GM12878 (cell line): ENCODE measurements around the gene HOXB3. TPM values are rescaled to one million over a fixed set of nuclear protein-coding genes. Genes with fewer than 3 reads are reported as not detected.

Experiments used
- BCL3 ChIP-seq: IDR thresholded peaks from 2 replicates; pipeline ENCODE4 v1.6.1; 2011; ENCODE audit warnings: borderline replicate concordance, low read depth, mild to moderate bottlenecking, moderate library complexity, low read length; ENCODE audit not compliant: insufficient read depth, poor library complexity, severe bottlenecking
- E2F4 ChIP-seq: IDR thresholded peaks from 2 replicates; pipeline ENCODE4 v1.6.1; 2012; ENCODE audit warnings: low read depth, low read length, improper control_type of control experiment
- EGR1 ChIP-seq, 2 experiments: IDR thresholded peaks; 1 replicate in 1 of 2; 2 replicates in 1 of 2; pipeline ENCODE4 v1.6.1; 2011 to 2012; ENCODE audit warnings: low read depth in 2 of 2, low read length in 2 of 2, borderline replicate concordance in 1 of 2, mild to moderate bottlenecking in 1 of 2, moderate library complexity in 1 of 2
- FOXM1 ChIP-seq: IDR thresholded peaks from 2 replicates; pipeline ENCODE4 v1.6.1; 2012; ENCODE audit warnings: low read depth, mild to moderate bottlenecking, inconsistent platforms, low read length, moderate library complexity
- GABPA ChIP-seq: IDR thresholded peaks from 2 replicates; pipeline ENCODE4 v1.6.1; 2014; ENCODE audit warnings: antibody characterized with exemption, low read depth, mild to moderate bottlenecking, inconsistent platforms
- HSF1 ChIP-seq: fragments of 150-350 bp; IDR thresholded peaks from 2 replicates; pipeline ENCODE4 v1.6.1; 2014; ENCODE audit warnings: mild to moderate bottlenecking, low read depth, low read length
- IKZF1 ChIP-seq: fragments of 450-650 bp; conservative IDR thresholded peaks from 2 replicates; pipeline ENCODE4 v1.6.1; 2017; ENCODE audit warnings: antibody characterized with exemption, mild to moderate bottlenecking
- IRF4 ChIP-seq: IDR thresholded peaks from 2 replicates; pipeline ENCODE4 v1.6.1; 2011; ENCODE audit warnings: low read depth, low read length
- MEF2A ChIP-seq: IDR thresholded peaks from 2 replicates; pipeline ENCODE4 v1.6.1; 2011; ENCODE audit warnings: low read depth, mild to moderate bottlenecking, low read length, moderate library complexity; ENCODE audit not compliant: insufficient read depth
- MTA3 ChIP-seq: IDR thresholded peaks from 2 replicates; pipeline ENCODE4 v1.6.1; 2012; ENCODE audit warnings: low read length, inconsistent platforms, borderline replicate concordance
- MXI1 ChIP-seq: fragments of 150-350 bp; IDR thresholded peaks from 2 replicates; pipeline ENCODE4 v1.6.1; 2011; ENCODE audit warnings: low read depth, mild to moderate bottlenecking, inconsistent platforms, low read length, improper control_type of control experiment
- NFIC ChIP-seq: IDR thresholded peaks from 2 replicates; pipeline ENCODE4 v1.6.1; 2012; ENCODE audit warnings: low read depth, mild to moderate bottlenecking, inconsistent platforms, low read length, moderate library complexity
- NFXL1 ChIP-seq: fragments of 450-650 bp; IDR thresholded peaks from 2 replicates; pipeline ENCODE4 v1.6.1; 2017; ENCODE audit warnings: antibody characterized with exemption, mild to moderate bottlenecking, borderline replicate concordance
- PAX5 ChIP-seq: IDR thresholded peaks from 2 replicates; pipeline ENCODE4 v1.6.1; 2011; ENCODE audit warnings: low read depth, low read length, borderline replicate concordance
- PKNOX1 ChIP-seq: fragments of 450-650 bp; IDR thresholded peaks from 2 replicates; pipeline ENCODE4 v1.6.1; 2016; ENCODE audit warnings: mild to moderate bottlenecking
- POU2F2 ChIP-seq: IDR thresholded peaks from 3 replicates; pipeline ENCODE4 v1.6.1; 2011; ENCODE audit warnings: low read depth, mild to moderate bottlenecking, low read length, borderline replicate concordance
- RCOR1 ChIP-seq: conservative IDR thresholded peaks from 2 replicates; pipeline ENCODE4 v1.6.1; 2012; ENCODE audit warnings: low read depth, low read length, improper control_type of control experiment
- RELA ChIP-seq: fragments of 450-650 bp; IDR thresholded peaks from 2 replicates; pipeline ENCODE4 v1.8.0; 2014; ENCODE audit warnings: borderline replicate concordance; ENCODE audit not compliant: partially characterized antibody
- STAT1 ChIP-seq: fragments of 450-650 bp; conservative IDR thresholded peaks from 2 replicates; pipeline ENCODE4 v1.6.1; 2014; ENCODE audit warnings: antibody characterized with exemption, mild to moderate bottlenecking
- USF1 ChIP-seq: IDR thresholded peaks from 2 replicates; pipeline ENCODE4 v1.6.1; 2011; ENCODE audit warnings: borderline replicate concordance, low read depth, mild to moderate bottlenecking, moderate library complexity, mixed read lengths, low read length; ENCODE audit not compliant: insufficient read depth; ENCODE audit errors: extremely low read length
- YBX1 ChIP-seq: fragments of 450-650 bp; IDR thresholded peaks from 2 replicates; pipeline ENCODE4 v1.6.1; 2016; ENCODE audit warnings: antibody characterized with exemption
- YY1 ChIP-seq: IDR thresholded peaks from 2 replicates; pipeline ENCODE4 v1.6.1; 2011; ENCODE audit warnings: low read depth, mild to moderate bottlenecking, low read length
- ZBED1 ChIP-seq: IDR thresholded peaks from 2 replicates; pipeline ENCODE4 v1.6.1; 2016; ENCODE audit warnings: borderline replicate concordance
- polyA plus RNA-seq, 11 experiments: library from polyadenylated mRNA; depleted of rRNA in 4 of 11; unstranded in 6 of 11; stranded (reverse) in 5 of 11; fragments of >200 nt; fragmentation: Nextera tagmentation in 4 of 11; fragmentation: Illumina TruSeq in 1 of 11; extraction: Ambion mirVana in 4 of 11; extraction: Trizol in 1 of 11; gene quantifications; 1 replicate in 1 of 11; 2 replicates in 10 of 11; pipeline versions ENCODE4 v1.2.1 to v1.2.3, GENCODE V29; 2011 to 2016; ENCODE audit warnings: inconsistent platforms in 2 of 11, missing spikeins in 2 of 11, low read depth in 1 of 11
- total RNA-seq, 4 experiments: library from RNA; depleted of rRNA in 3 of 4; stranded (reverse); fragments of >200 nt in 3 of 4; fragmentation: Illumina TruSeq in 1 of 4; extraction: Trizol in 1 of 4; gene quantifications; 2 replicates each; pipeline versions ENCODE4 v1.2.1 to v1.2.3, GENCODE V29; 2013 to 2021
- TF ChIP-seq, protein P1 (sequence below): IDR thresholded peaks from 2 replicates; pipeline ENCODE4 v1.6.1; 2011; ENCODE audit warnings: mild to moderate bottlenecking, low read depth, low read length, moderate library complexity; ENCODE audit not compliant: insufficient replicate concordance

The HOXB3 gene
- total and polyA plus RNA-seq, 10 of the 15 experiments (the other 5 are each of a cell fraction or from before 2014, with no cell fraction given), result 0.19 to 7.7 (median 2.9) TPM

- TF ChIP-seq PKNOX1 (no peak), USF1 (no peak), HSF1 (no peak), MTA3 (no peak), GABPA (no peak), PAX5 (no peak), MXI1 (no peak), FOXM1 (no peak), IKZF1 (no peak), RCOR1 (no peak), YBX1 (no peak), NFXL1 (no peak), STAT1 (no peak), POU2F2 (no peak), YY1 (peak; percentile 96), BCL3 (no peak), RELA (peak; percentile 28), EGR1 (IDR thresholded peaks at IDR 0.05; ENCODE audit: borderline replicate concordance in 1 of 2, low read depth in 2 of 2, low read length in 2 of 2) (no peak), MEF2A (no peak), IRF4 (0 out of 2 replicates have a peak, but pooled peaks have one; percentile 23), E2F4 (no peak), NFIC (no peak), ZBED1 (no peak)
- TF ChIP-seq, protein P1, sequence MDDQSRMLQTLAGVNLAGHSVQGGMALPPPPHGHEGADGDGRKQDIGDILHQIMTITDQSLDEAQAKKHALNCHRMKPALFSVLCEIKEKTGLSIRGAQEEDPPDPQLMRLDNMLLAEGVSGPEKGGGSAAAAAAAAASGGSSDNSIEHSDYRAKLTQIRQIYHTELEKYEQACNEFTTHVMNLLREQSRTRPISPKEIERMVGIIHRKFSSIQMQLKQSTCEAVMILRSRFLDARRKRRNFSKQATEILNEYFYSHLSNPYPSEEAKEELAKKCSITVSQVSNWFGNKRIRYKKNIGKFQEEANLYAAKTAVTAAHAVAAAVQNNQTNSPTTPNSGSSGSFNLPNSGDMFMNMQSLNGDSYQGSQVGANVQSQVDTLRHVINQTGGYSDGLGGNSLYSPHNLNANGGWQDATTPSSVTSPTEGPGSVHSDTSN, result no peak
These were observed 3.9 kb upstream of the HOXB3 start (continued) for GRCh38 chr17:48593840-48594537.
